Neuronal stem cell (in vitro differentiated cells): Measurements from ENCODE around the gene HOXC12.

Experiments used
- DNase-seq: peaks from one replicate; pipeline ENCODE4 v3.0.0-alpha.2; 2013; ENCODE audit warnings: low spot score
- H2AFZ ChIP-seq: one replicate; pipeline ENCODE4 v1.6.1; 2013; ENCODE audit warnings: mild to moderate bottlenecking, low read length, inconsistent platforms
- H2AK5ac ChIP-seq: 2 replicates; pipeline ENCODE4 v1.6.1; 2013; ENCODE audit warnings: low read depth, mild to moderate bottlenecking, inconsistent platforms, low read length, moderate library complexity, mixed read lengths
- H2BK120ac ChIP-seq: 2 replicates; pipeline ENCODE4 v1.6.1; 2013; ENCODE audit warnings: low read depth, mild to moderate bottlenecking, inconsistent platforms, low read length, moderate library complexity, mixed read lengths
- H2BK12ac ChIP-seq: one replicate; pipeline ENCODE4 v1.6.1; 2013; ENCODE audit warnings: low read length, inconsistent platforms
- H2BK15ac ChIP-seq: 2 replicates; pipeline ENCODE4 v1.6.1; 2013; ENCODE audit warnings: mild to moderate bottlenecking, low read length, inconsistent platforms, mixed read lengths
- H2BK5ac ChIP-seq: one replicate; pipeline ENCODE4 v1.6.1; 2013; ENCODE audit warnings: inconsistent platforms, mild to moderate bottlenecking, low read length, moderate library complexity
- H3K14ac ChIP-seq: one replicate; pipeline ENCODE4 v1.6.1; 2013; ENCODE audit warnings: low read length, inconsistent platforms
- H3K18ac ChIP-seq: 2 replicates; pipeline ENCODE4 v1.6.1; 2013; ENCODE audit warnings: low read length, inconsistent platforms
- H3K23ac ChIP-seq: 2 replicates; pipeline ENCODE4 v1.6.1; 2013; ENCODE audit warnings: low read depth, mild to moderate bottlenecking, mixed read lengths, low read length, inconsistent platforms; ENCODE audit not compliant: poor library complexity
- H3K27ac ChIP-seq: replicated peaks from 3 replicates; pipeline ENCODE4 v1.5.1; 2013; ENCODE audit warnings: low read length, inconsistent platforms
- H3K27me3 ChIP-seq, 3 experiments: 2 replicates each; pipeline ENCODE4 v1.6.1; 2013; ENCODE audit warnings: low read length in 3 of 3, mild to moderate bottlenecking in 2 of 3, inconsistent platforms in 1 of 3, low read depth in 1 of 3, mixed read lengths in 1 of 3, moderate library complexity in 1 of 3; ENCODE audit not compliant: control insufficient read depth in 3 of 3, insufficient read depth in 3 of 3
- H3K36me3 ChIP-seq, 2 donors: replicated peaks in 1 of 2; 2 replicates each; pipeline ENCODE4 v1.6.1; 2013; ENCODE audit warnings: low read length in 2 of 2; ENCODE audit not compliant: control insufficient read depth in 2 of 2, insufficient read depth in 2 of 2
- H3K4ac ChIP-seq: 2 replicates; pipeline ENCODE4 v1.6.1; 2013; ENCODE audit warnings: inconsistent platforms, mild to moderate bottlenecking, low read length, moderate library complexity
- H3K4me1 ChIP-seq, 2 donors: 1 replicate in 1 of 2; 2 replicates in 1 of 2; pipeline ENCODE4 v1.6.1; 2013; ENCODE audit warnings: low read length in 2 of 2, low read depth in 1 of 2; ENCODE audit not compliant: control insufficient read depth in 2 of 2, insufficient read depth in 1 of 2
- H3K4me2 ChIP-seq: one replicate; pipeline ENCODE4 v1.6.1; 2013; ENCODE audit warnings: mild to moderate bottlenecking, low read length, inconsistent platforms; ENCODE audit not compliant: insufficient read depth, poor library complexity, severe bottlenecking
- H3K4me3 ChIP-seq, 2 donors: 2 replicates each; pipeline ENCODE4 v1.5.1; 2013; ENCODE audit warnings: low read length in 2 of 2, mild to moderate bottlenecking in 2 of 2, inconsistent platforms in 1 of 2, moderate library complexity in 1 of 2
- H3K79me1 ChIP-seq: one replicate; pipeline ENCODE4 v1.6.1; 2013; ENCODE audit warnings: low read depth, mild to moderate bottlenecking, inconsistent platforms, low read length, moderate library complexity
- H3K9ac ChIP-seq: one replicate; pipeline ENCODE4 v1.6.1; 2013; ENCODE audit warnings: mild to moderate bottlenecking, low read depth, low read length, inconsistent platforms; ENCODE audit not compliant: poor library complexity
- H3K9me3 ChIP-seq, 2 donors: replicated peaks in 1 of 2; 2 replicates each; pipeline versions ENCODE3 to v1.6.1; 2013; ENCODE audit warnings: low read length in 2 of 2, mild to moderate bottlenecking in 2 of 2, inconsistent platforms in 1 of 2, low read depth in 1 of 2, mixed read lengths in 1 of 2, moderate library complexity in 1 of 2; ENCODE audit not compliant: control insufficient read depth in 2 of 2, insufficient read depth in 1 of 2
- H4K8ac ChIP-seq: one replicate; pipeline ENCODE4 v1.6.1; 2013; ENCODE audit warnings: low read depth, mild to moderate bottlenecking, inconsistent platforms, low read length, moderate library complexity
- H4K91ac ChIP-seq: one replicate; pipeline ENCODE4 v1.6.1; 2013; ENCODE audit warnings: low read length, low read depth, mild to moderate bottlenecking, inconsistent platforms; ENCODE audit not compliant: poor library complexity
- WGBS, 2 donors: extraction: QIAGEN DNeasy Blood & Tissue Kit; methylation state at CpG; one replicate each; pipeline ENCODE4 v1.1.7; 2013; ENCODE audit warnings: missing lambda C conversion rate in 2 of 2, mixed read lengths in 1 of 2; ENCODE audit not compliant: insufficient read length in 2 of 2, insufficient replicate concordance in 1 of 2; ENCODE audit errors: extremely low coverage in 2 of 2; 5-methylcytosine and 5-hydroxymethylcytosine counted together

The HOXC12 gene

DNA sequence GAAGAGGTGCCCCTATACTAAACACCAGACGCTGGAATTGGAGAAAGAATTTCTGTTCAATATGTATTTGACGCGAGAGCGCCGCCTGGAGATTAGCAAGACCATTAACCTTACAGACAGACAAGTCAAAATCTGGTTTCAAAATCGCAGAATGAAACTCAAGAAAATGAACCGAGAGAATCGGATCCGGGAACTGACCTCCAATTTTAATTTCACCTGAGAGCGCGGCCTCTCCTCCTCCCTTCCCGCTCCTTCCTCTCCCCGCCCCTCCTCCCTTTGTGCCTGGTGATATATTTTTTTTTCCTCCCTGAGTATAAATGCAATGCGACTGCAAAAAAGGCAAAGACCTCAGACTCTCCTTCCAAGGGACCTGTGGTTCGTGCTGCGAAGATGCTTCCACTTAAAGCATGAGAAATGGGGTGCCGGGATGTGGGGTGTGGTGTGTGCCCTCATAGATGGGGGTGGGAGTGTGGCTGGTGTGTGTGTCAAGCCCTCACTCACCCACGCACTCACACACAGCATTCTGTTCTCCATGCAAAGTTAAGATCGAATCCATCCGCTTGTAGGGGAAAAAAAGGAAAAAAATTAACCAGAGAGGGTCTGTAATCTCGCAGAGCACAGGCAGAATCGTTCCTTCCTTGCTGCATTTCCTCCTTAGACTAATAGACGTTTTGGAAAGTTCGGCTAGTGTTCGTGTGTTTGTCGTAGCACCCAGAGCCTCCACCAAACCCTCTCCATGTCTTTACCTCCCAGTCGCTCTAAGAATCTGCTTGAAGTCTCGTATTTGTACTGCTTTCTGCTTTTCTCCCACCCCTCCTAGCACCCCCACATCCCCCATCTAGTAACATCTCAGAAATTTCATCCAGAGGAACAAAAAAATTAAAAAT, 34.8 kb downstream of the HOXC12 start:
- Histone ChIP-seq H2BK12ac (no peak overlapping the region), H3K9me3 (peaks cover 0 to 10% of the 10 kb centered on the region in 2 donors), H3K14ac (no peak overlapping the region), H2BK15ac (no peak overlapping the region), H3K36me3 (no peaks in the 10 kb centered on the region), H2AFZ (no peak overlapping the region), H3K18ac (no peak overlapping the region), H2BK5ac (no peak overlapping the region), H4K91ac (no peak overlapping the region), H3K79me1 (no peaks in the 10 kb centered on the region), H3K4ac (no peak overlapping the region), H3K9ac (no peak overlapping the region), H3K4me1 (peaks cover 0 to 3% of the 10 kb centered on the region in 2 donors), H3K27ac (no peak overlapping the region), H2BK120ac (no peak overlapping the region), H2AK5ac (no peak overlapping the region), H3K4me3 (peak overlapping the region in 1 of 2 donors; percentile 39), H3K4me2 (no peak overlapping the region), H3K27me3 (peaks cover 65 to 100% (median 99%) of the 10 kb centered on the region in 3 experiments), H3K23ac (no peak overlapping the region), H4K8ac (no peak overlapping the region)
- no peak for DNase-seq
- no CpG with 5 or more reads among the region's 28 CpGs for WGBS, 2 donors

DNA sequence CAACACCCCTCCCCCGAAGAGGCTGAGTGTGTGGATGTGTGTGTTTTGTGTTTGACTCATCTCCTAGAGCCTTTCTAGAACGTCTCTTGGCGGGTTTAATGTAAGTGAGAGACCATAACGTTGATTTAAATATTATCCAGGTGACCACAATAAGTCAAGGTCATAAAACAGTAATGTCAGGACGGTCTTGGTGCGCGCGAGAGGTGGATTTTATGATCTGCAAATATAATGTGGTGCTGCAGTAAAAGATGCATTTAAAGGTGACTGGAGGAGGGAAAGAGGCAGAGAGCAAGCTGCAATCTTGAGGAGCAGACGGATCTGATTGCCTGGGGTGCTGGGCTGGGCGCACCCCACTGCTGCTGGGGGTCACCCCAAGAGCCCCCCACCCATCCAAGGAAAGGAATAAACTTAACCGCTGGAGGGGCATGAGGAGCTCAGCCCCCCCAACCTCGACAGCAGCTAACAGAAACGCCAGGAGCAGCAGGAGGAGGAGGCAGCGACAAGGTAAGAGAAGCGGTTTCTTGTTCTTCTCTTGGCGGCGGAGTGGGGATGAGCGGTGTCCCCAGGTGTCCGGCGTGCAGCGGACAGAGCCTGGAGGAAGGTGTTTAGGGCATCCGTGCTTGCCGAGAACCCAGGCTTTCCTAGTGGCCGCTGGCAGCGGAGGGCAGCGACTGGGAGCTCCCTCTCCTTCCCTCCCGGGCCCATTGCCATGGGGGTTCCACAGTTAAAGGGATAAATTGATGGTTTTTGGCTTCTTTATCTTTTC, 35.8 kb downstream of the HOXC12 start:
- H3K27ac ChIP-seq: no peak overlapping the region
- H3K18ac ChIP-seq: no peak overlapping the region
- no peak overlapping the region for H3K14ac ChIP-seq
- no peak overlapping the region for H2AFZ ChIP-seq
- no peak overlapping the region for H4K91ac ChIP-seq
- H4K8ac ChIP-seq: no peak overlapping the region
- no peaks in the 10 kb centered on the region for H3K79me1 ChIP-seq
- H3K4ac ChIP-seq: no peak overlapping the region
- no peak overlapping the region for H2AK5ac ChIP-seq
- H3K36me3 ChIP-seq: no peaks in the 10 kb centered on the region
- H2BK120ac ChIP-seq: no peak overlapping the region
- peaks cover 0 to under 1% of the 10 kb centered on the region in 2 donors for H3K4me1 ChIP-seq
- H3K4me3 ChIP-seq: no peak overlapping the region
- peaks cover 70 to 100% (median 100%) of the 10 kb centered on the region in 3 experiments for H3K27me3 ChIP-seq
- no peak overlapping the region for H3K4me2 ChIP-seq
- DNase-seq: no peak
- no peak overlapping the region for H2BK12ac ChIP-seq
- no CpG with 5 or more reads among the region's 27 CpGs for WGBS, 2 donors
- H3K23ac ChIP-seq: peak overlapping the region; percentile 25
- no peak overlapping the region for H2BK15ac ChIP-seq
- H3K9me3 ChIP-seq: peaks cover 0 to 5% of the 10 kb centered on the region in 2 donors
- H3K9ac ChIP-seq: no peak overlapping the region
- no peak overlapping the region for H2BK5ac ChIP-seq

DNA sequence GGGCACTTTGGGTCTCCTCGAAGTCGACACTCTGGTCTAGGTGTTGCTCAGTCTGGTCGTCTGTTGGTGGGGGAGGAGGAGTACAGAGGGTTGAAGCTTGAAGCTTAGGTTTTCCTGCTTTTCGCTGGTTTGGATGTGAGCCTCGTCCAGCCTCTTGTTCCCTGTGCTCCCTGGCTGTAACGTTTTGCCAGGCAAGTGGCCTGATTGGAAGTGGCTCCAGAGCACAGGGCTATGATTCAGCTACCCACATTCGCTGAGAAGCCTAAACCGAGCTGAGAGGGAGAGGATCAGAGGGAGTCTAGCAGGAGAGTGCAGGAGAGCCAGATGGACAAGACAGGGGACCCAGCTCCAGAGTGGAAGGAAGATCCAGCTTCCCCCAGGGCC, 36.4 kb downstream of the HOXC12 start:
- Histone ChIP-seq H3K27ac (no peak overlapping the region), H3K18ac (no peak overlapping the region), H4K91ac (no peak overlapping the region), H2BK15ac (no peak overlapping the region), H3K27me3 (peaks cover 67 to 100% (median 100%) of the 10 kb centered on the region in 3 experiments), H3K79me1 (no peaks in the 10 kb centered on the region), H3K23ac (no peak overlapping the region), H3K4me1 (no peaks in the 10 kb centered on the region), H2BK5ac (no peak overlapping the region), H3K36me3 (no peaks in the 10 kb centered on the region), H3K9ac (no peak overlapping the region), H2AFZ (no peak overlapping the region), H2BK12ac (no peak overlapping the region), H3K14ac (no peak overlapping the region), H3K4me3 (no peak overlapping the region), H2BK120ac (no peak overlapping the region), H3K9me3 (peaks cover 0 to 4% of the 10 kb centered on the region in 2 donors), H2AK5ac (no peak overlapping the region), H3K4me2 (no peak overlapping the region), H3K4ac (no peak overlapping the region), H4K8ac (no peak overlapping the region)
- no peak for DNase-seq
- no CpG with 5 or more reads among the region's 8 CpGs for WGBS, 2 donors

DNA sequence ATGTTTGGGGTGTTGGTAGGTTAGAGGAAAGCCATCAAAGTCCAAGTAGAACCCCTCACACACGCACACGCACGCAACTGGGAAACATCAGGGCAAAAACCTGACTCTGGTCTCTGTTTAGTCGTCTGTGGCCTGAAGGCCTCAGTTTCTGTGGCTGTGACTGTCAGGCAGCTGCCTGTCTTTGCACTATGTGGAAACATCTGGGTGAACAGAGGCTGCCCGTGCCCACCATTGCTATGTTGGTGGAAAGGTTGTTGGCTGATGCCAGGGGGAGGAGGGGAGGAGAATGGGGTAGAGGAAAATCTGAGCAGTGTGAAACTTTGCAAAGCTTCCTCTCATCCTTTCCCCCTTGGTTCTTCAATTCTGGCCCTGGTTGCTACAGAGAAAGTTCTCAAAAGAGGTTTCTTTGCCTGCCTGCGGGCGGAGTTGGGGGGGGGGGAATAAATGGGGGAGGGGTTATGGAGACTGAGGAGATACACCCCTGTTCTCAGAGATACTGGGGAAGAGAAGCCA, 37.7 kb downstream of the HOXC12 start:
- no peak overlapping the region for H3K4me2 ChIP-seq
- H2BK120ac ChIP-seq: no peak overlapping the region
- no peak overlapping the region for H4K8ac ChIP-seq
- no peak overlapping the region for H3K23ac ChIP-seq
- H2BK12ac ChIP-seq: no peak overlapping the region
- WGBS, 2 donors: no CpG with 5 or more reads among the region's 7 CpGs
- no peak overlapping the region for H3K9ac ChIP-seq
- H3K4me1 ChIP-seq: no peaks in the 10 kb centered on the region
- H2AK5ac ChIP-seq: no peak overlapping the region
- H2BK15ac ChIP-seq: no peak overlapping the region
- peaks cover 0 to 4% of the 10 kb centered on the region in 2 donors for H3K9me3 ChIP-seq
- H3K27me3 ChIP-seq: peaks cover 70 to 100% (median 100%) of the 10 kb centered on the region in 3 experiments
- H3K4me3 ChIP-seq: no peak overlapping the region
- H3K18ac ChIP-seq: no peak overlapping the region
- H4K91ac ChIP-seq: no peak overlapping the region
- no peak for DNase-seq
- H3K27ac ChIP-seq: no peak overlapping the region
- no peak overlapping the region for H3K4ac ChIP-seq
- no peak overlapping the region for H3K14ac ChIP-seq
- no peak overlapping the region for H2AFZ ChIP-seq
- H3K36me3 ChIP-seq: no peaks in the 10 kb centered on the region
- no peak overlapping the region for H2BK5ac ChIP-seq
- H3K79me1 ChIP-seq: no peaks in the 10 kb centered on the region
